Measurements from ENCODE around the gene ARHGAP30. TPM values are rescaled to one million over a fixed set of nuclear protein-coding genes. Genes with fewer than 3 reads are reported as not detected.

Gene ARHGAP30
- polyA plus RNA-seq, 1 donor from 2014 or later: 138 TPM

DNA sequence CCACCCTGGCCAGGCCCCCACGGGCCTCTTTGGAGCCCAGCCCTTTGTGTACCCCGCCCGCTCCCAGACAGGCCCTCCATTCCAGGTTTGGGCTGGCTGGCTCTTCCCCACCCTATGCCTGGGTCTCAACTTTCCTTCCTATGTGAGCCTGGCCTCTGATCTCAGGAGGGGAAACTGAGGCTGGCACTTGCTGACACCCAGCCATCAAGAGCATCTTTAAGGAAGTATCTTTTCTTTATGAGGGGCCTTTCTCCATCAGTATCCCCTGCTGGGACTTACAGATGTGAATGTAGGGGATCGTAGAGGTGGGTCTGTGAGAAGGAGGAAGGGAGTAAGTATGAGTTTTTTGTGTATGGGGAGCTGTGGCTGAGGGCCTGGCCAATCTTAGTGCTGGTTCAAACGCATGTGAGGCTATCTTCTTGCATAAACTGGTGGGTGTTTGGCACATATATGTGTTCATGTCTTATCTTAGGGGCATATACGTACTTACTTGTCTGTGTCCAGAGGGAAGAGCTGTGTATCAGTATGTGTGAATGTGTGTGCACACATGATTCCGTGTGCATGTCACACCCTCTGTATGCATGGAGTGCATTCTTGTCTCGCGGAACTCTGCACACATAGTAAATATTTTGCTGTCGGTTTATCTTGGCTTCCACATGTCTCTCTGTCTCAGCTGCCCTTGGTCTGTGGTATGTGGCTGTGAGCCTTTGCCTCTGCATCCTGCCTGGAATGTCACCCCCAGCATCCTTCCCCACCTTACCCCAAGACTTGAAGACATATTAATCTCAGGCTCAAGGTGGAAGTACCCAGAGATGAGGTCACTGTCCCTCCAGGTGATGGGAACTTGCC is 14.3 kb upstream of the ARHGAP30 start:
- H3K27ac Mint-ChIP-seq: peak overlapping the region in 1 of 3 donors; percentile 11
- H3K4me1 Mint-ChIP-seq: no peaks in the 10 kb centered on the region
- H3K27me3 Mint-ChIP-seq: peaks cover 4% of the 10 kb centered on the region
- no peak overlapping the region for H3K4me3 Mint-ChIP-seq
- H3K9me3 Mint-ChIP-seq: no peaks in the 10 kb centered on the region
- H3K36me3 Mint-ChIP-seq: no peaks in the 10 kb centered on the region

DNA sequence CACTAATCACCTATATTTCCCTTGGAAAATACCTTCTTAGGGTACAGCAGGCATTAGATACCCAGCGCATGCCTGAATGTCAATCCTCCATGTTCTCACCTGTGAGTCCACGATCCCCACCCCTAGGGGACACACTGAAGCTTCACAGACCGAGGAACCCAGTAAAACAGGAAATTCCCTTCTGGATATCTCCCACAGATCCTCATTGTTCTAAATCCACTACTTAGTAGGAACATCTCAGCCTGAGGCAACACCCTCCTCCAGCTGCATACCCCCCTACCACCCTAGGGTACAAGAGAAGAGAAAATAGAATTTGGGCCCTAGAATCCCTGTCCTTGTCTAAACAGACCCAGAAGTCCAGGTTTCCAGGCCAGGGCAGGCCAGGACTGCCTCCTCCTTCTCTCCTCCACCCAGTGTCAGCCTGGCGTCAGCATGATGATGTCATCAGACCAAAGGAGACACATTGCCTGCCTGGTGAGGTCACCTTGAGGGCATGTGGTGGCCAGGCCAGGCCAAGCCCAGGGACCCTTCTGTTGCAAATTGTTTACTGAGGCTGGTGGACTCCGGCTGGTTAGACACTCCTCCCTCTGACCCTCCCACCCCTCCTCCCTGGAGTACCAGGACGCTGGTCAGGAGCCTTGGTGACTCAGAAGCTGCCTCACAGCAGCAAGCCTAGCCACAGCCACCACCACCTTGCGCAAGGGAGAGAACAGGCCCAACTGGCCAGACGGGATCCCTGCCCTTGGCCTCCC is 13.5 kb upstream of the ARHGAP30 start:
- no peak overlapping the region for H3K4me3 Mint-ChIP-seq
- no peaks in the 10 kb centered on the region for H3K9me3 Mint-ChIP-seq
- H3K27me3 Mint-ChIP-seq: peaks cover 5% of the 10 kb centered on the region
- no peaks in the 10 kb centered on the region for H3K4me1 Mint-ChIP-seq
- H3K27ac Mint-ChIP-seq: no peak overlapping the region
- H3K36me3 Mint-ChIP-seq: no peaks in the 10 kb centered on the region

DNA sequence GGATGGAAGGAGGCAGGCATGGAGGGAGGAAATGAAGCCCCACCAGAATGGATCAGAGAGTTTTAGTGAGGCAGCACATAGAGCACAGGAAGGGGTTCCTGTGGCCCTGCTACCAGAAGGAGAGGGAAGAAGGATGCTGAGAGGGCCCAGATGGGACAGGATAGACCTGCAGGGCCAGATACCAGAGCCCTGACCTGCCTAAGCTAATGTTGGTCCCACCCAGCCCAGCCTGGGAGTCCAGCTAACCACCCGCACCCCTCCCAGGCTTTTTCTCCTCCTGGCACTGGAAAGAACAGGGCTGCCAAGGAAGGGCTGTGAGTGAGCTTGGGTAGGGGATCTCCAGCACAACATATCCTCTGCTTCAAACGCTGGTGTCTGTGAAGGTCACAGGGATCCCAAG is 12.8 kb upstream of the ARHGAP30 start:
- H3K4me1 Mint-ChIP-seq: no peaks in the 10 kb centered on the region
- peaks cover 5% of the 10 kb centered on the region for H3K27me3 Mint-ChIP-seq
- no peaks in the 10 kb centered on the region for H3K36me3 Mint-ChIP-seq
- H3K4me3 Mint-ChIP-seq: no peak overlapping the region
- H3K9me3 Mint-ChIP-seq: no peaks in the 10 kb centered on the region
- H3K27ac Mint-ChIP-seq: no peak overlapping the region

- Mint-ChIP-seq H3K27me3 (peaks cover 5% of the 10 kb centered on the region), H3K36me3 (no peaks in the 10 kb centered on the region), H3K9me3 (no peaks in the 10 kb centered on the region), H3K27ac (peak overlapping the region in 1 of 3 donors; percentile 85), H3K4me1 (no peaks in the 10 kb centered on the region), H3K4me3 (no peak overlapping the region)
Observed at GRCh38 chr1:161081519-161081918, 11.8 kb upstream of the ARHGAP30 start.

DNA sequence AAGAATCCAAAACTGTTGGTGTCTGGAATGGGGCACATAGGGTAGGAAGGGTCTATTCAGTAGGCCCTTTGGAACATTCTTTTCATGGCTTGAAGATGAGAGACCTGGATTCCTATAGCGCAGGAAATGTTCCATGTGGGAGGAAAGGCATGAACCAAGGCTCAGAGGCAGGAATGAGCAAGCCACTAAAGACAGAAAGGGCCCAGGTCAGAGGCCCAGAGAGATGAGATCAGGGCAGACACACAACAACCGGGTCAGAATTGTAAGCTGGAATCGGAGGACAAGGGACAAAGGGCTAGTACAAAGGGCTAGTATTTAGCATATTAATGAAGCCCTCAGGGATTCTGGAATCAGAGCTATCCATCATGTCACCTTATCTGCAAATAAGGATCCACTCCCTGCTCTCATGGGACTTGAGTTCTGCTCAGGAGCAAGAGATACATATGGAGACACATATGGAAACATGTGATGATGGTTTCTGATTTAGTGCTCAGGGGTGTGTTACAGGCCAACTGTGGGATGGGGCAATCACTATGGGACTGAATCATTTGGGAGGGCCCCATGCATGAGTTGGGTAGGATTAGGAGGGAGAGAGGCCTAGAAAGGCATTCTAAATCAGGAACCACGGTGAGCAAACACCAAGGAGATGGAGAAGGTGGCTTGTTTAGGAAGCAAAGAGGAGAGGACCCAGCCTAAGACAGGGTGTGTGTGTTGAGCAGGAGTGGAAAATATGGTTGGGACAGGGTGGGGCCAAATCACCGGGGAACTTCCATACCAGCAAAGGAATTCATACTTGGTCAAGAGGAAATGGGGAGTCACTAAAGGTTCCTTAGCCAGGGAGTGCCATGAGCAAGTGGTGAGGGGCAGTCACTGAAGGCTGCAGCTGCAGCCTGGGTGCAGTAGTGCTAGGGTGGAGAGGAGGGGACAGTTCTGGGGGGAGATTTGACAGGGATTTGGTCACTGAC is 11.0 kb upstream of the ARHGAP30 start:
- Mint-ChIP-seq H3K4me3 (no peak overlapping the region), H3K36me3 (no peaks in the 10 kb centered on the region), H3K4me1 (no peaks in the 10 kb centered on the region), H3K9me3 (no peaks in the 10 kb centered on the region), H3K27ac (peak overlapping the region in 1 of 3 donors; percentile 85), H3K27me3 (peaks cover 2% of the 10 kb centered on the region)

- no peaks in the 10 kb centered on the region for H3K9me3 Mint-ChIP-seq
- no peak overlapping the region for H3K27ac Mint-ChIP-seq
- no peaks in the 10 kb centered on the region for H3K36me3 Mint-ChIP-seq
- H3K4me3 Mint-ChIP-seq: no peak overlapping the region
- peaks cover 2% of the 10 kb centered on the region for H3K27me3 Mint-ChIP-seq
- H3K4me1 Mint-ChIP-seq: no peaks in the 10 kb centered on the region
Observed at GRCh38 chr1:161079436-161080110, 9.9 kb upstream of the ARHGAP30 start.

DNA sequence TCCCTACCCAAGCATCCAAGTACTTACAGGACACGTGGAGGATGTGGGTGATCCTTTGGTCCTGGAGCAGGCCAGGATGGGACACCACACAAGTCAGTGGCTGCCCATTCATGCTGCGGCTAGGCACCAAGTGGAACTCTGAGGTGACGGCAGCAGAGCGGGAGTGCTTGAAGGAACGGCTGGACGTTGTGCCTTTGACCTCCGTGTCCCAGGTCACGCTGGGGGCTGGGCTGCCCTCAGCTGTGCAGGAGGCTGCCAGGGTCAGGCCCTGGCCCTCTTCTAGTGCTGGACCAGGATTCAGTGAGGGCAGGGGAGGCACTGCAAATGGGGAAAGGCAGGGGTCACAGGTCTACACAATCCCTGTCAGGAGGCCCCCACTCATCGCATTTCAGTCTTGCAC is 7.7 kb upstream of the ARHGAP30 start:
- H3K27me3 Mint-ChIP-seq: peaks cover 2% of the 10 kb centered on the region
- no peak overlapping the region for H3K27ac Mint-ChIP-seq
- no peaks in the 10 kb centered on the region for H3K9me3 Mint-ChIP-seq
- H3K4me1 Mint-ChIP-seq: no peaks in the 10 kb centered on the region
- H3K36me3 Mint-ChIP-seq: no peaks in the 10 kb centered on the region
- H3K4me3 Mint-ChIP-seq: no peak overlapping the region

GRCh38 chr1:161076410-161076809 is 6.7 kb upstream of the ARHGAP30 start:
- Mint-ChIP-seq H3K4me1 (peaks cover 1 to 4% (median 4%) of the 10 kb centered on the region in 3 donors), H3K36me3 (no peaks in the 10 kb centered on the region), H3K9me3 (no peaks in the 10 kb centered on the region), H3K27ac (no peak overlapping the region), H3K4me3 (no peak overlapping the region), H3K27me3 (peaks cover 2% of the 10 kb centered on the region)

DNA sequence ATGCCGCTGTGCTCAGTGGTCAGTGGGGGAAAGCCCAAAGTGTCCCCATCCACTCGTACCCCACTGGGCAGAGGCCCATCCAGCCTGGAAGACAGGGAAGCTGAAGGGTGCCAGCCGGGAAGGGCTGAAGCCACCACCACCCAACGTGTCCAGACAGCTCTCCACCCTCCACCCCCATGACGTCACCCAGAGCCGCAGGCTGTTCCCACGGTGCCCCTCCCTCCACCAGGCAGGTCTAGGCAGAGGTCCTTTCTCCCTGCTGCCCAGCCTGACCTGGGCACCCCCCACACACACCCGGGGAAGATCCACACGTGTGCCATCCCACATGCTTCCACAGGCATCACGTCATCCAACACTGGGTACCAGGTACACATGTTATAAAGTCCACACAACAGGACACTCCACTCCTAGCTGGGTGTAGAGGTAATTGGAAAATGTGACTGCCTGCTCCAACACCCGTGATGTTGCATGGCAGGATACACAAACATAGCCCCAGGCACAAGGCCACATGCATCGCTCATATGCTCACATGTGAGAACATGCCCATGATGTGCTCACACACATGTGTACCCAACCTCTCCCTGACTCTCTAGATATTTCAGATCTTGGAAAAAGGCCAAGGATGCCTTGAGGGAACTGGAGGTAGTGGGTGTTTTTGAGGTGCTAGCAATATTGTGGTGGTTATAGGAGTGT is 5.1 kb upstream of the ARHGAP30 start:
- Mint-ChIP-seq H3K27ac (no peak overlapping the region), H3K4me3 (no peak overlapping the region), H3K4me1 (peaks cover 9 to 15% (median 14%) of the 10 kb centered on the region in 3 donors), H3K9me3 (no peaks in the 10 kb centered on the region), H3K27me3 (peaks cover 2% of the 10 kb centered on the region), H3K36me3 (no peaks in the 10 kb centered on the region)

DNA sequence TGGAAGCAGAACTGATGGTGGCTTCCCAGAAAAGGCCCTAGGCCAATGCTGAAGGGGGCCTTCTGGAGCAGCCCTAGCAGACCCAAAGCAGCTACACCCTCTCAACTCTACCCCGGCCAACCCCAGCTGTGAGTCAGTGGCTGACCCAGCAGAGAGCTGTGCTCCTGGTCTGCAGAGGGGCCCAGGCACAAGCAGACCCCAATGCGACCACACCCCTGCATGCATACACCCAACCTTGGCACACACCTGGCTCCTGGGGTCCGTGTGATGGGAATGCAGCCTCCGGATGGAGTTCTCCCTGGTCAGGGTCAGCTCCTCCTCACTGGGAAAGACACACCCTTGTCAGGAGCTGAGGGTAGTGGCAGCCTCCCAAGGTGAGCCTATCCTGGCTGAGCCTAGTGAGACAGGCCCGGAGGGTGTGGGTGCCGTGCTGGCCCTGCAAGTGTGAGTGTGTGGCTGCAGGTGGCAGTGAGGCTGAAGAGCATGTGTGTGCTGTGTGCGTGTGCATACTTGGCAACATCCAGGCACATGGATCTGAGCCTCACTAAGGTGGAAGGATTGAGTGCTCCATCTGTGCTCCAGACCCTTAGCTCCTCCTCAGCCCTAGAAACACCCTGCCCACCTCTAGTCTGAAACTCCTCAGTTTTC is 3.9 kb upstream of the ARHGAP30 start:
- Mint-ChIP-seq H3K27ac (peak overlapping the region in 1 of 3 donors; percentile 34), H3K9me3 (no peaks in the 10 kb centered on the region), H3K36me3 (no peaks in the 10 kb centered on the region), H3K4me1 (peaks cover 12 to 15% (median 15%) of the 10 kb centered on the region in 3 donors), H3K4me3 (no peak overlapping the region), H3K27me3 (no peaks in the 10 kb centered on the region)

- no peaks in the 10 kb centered on the region for H3K27me3 Mint-ChIP-seq
- H3K9me3 Mint-ChIP-seq: no peaks in the 10 kb centered on the region
- peak overlapping the region in 1 of 4 donors; percentile 30 for H3K4me3 Mint-ChIP-seq
- no peak overlapping the region for H3K27ac Mint-ChIP-seq
- H3K4me1 Mint-ChIP-seq: peaks cover 16 to 20% (median 18%) of the 10 kb centered on the region in 3 donors
- no peaks in the 10 kb centered on the region for H3K36me3 Mint-ChIP-seq
Observed at GRCh38 chr1:161072751-161073449, 3.2 kb upstream of the ARHGAP30 start.

- Mint-ChIP-seq H3K36me3 (peaks cover 1% of the 10 kb centered on the region), H3K27ac (peak overlapping the region in 1 of 3 donors; percentile 98), H3K27me3 (no peaks in the 10 kb centered on the region), H3K9me3 (no peaks in the 10 kb centered on the region), H3K4me3 (peak overlapping the region in 1 of 4 donors; percentile 69), H3K4me1 (peaks cover 19 to 28% (median 27%) of the 10 kb centered on the region in 3 donors)
Observed at GRCh38 chr1:161071886-161072371, 2.2 kb upstream of the ARHGAP30 start.

- Mint-ChIP-seq H3K4me3 (no peak overlapping the region), H3K27me3 (no peaks in the 10 kb centered on the region)
Observed at GRCh38 chr1:161070761-161071160, 1.1 kb upstream of the ARHGAP30 start.

More at GRCh38 chr1:161070761-161071160, 1.1 kb upstream of the ARHGAP30 start:
- H3K4me1 Mint-ChIP-seq: peaks cover 24 to 34% (median 34%) of the 10 kb centered on the region in 3 donors
- peak overlapping the region; percentile 97 to 100 (median 98) for H3K27ac Mint-ChIP-seq
- H3K9me3 Mint-ChIP-seq: no peaks in the 10 kb centered on the region
- H3K36me3 Mint-ChIP-seq: peaks cover 5% of the 10 kb centered on the region
